Activated CD8-positive, alpha-beta memory T cell treated with anti-CD3 and anti-CD28 coated beads, Interleukin-2, amount 50 U/mL, for 24 hours (primary cell): ENCODE measurements around the gene TOM1L2.

Experiments used
- DNase-seq: peaks from one replicate; pipeline ENCODE4 v3.0.0-alpha.2; 2020; ENCODE audit errors: extremely low read depth

Gene TOM1L2

GRCh38 chr17:17994271-17995069 lies 22.3 kb upstream of the TOM1L2 start:
- no peak for DNase-seq

GRCh38 chr17:17993852-17994251 lies 21.7 kb upstream of the TOM1L2 start:
- DNase-seq, result no peak

- no peak for DNase-seq
Observed at GRCh38 chr17:17993366-17993765, 21.2 kb upstream of the TOM1L2 start.

- no peak for DNase-seq
Observed at GRCh38 chr17:17990282-17990681, 18.1 kb upstream of the TOM1L2 start.

- DNase-seq, result no peak
Observed at GRCh38 chr17:17989618-17990017, 17.4 kb upstream of the TOM1L2 start.

- no peak for DNase-seq
Observed at GRCh38 chr17:17989081-17989480, 16.9 kb upstream of the TOM1L2 start.

- no peak for DNase-seq
Observed at GRCh38 chr17:17988427-17988945, 16.3 kb upstream of the TOM1L2 start.

GRCh38 chr17:17987901-17988300 lies 15.7 kb upstream of the TOM1L2 start:
- no peak for DNase-seq

- no peak for DNase-seq
Observed at GRCh38 chr17:17987187-17987896, 15.1 kb upstream of the TOM1L2 start.

- DNase-seq, result no peak
Observed at GRCh38 chr17:17985555-17985954, 13.4 kb upstream of the TOM1L2 start.

- no peak for DNase-seq
Observed at GRCh38 chr17:17985153-17985552, 13.0 kb upstream of the TOM1L2 start.

- no peak for DNase-seq
Observed at GRCh38 chr17:17983776-17984175, 11.6 kb upstream of the TOM1L2 start.

- DNase-seq, result no peak
Observed at GRCh38 chr17:17983376-17983775, 11.2 kb upstream of the TOM1L2 start.

- DNase-seq, result no peak
Observed at GRCh38 chr17:17982801-17983200, 10.6 kb upstream of the TOM1L2 start.

GRCh38 chr17:17981330-17981729 lies 9.1 kb upstream of the TOM1L2 start:
- no peak for DNase-seq

- no peak for DNase-seq
Observed at GRCh38 chr17:17979778-17980177, 7.6 kb upstream of the TOM1L2 start.

- DNase-seq, result no peak
Observed at GRCh38 chr17:17978481-17979424, 6.6 kb upstream of the TOM1L2 start.

- no peak for DNase-seq
Observed at GRCh38 chr17:17976931-17977570, 4.9 kb upstream of the TOM1L2 start.

- DNase-seq, result no peak
Observed at GRCh38 chr17:17975436-17975835, 3.2 kb upstream of the TOM1L2 start.

GRCh38 chr17:17972952-17973254 lies 703 bp upstream of the TOM1L2 start:
- no peak for DNase-seq

GRCh38 chr17:17971431-17972125 lies 622 bp downstream of the TOM1L2 start:
- DNase-seq, result no peak
